ENCODE results near the gene FGF23. TPM values are rescaled to one million over a fixed set of nuclear protein-coding genes. Genes with fewer than 3 reads are reported as not detected.

Gene FGF23
- total and polyA plus RNA-seq, 2 donors (not counting 1 experiment from before 2014, with no cell fraction given), result not detected

- Mint-ChIP-seq H3K4me1 (peaks cover 32% of the 10 kb centered on the region), H3K4me3 (peak overlapping the region; percentile 46), H3K27me3 (no peaks in the 10 kb centered on the region), H3K27ac (no peak overlapping the region), H3K9me3 (ENCODE audit: insufficient read depth) (no peaks in the 10 kb centered on the region)
- DNase-seq, result no peak
- no peak for TF ChIP-seq EZH2 (IDR thresholded peaks at IDR 0.05; ENCODE audit: borderline replicate concordance, insufficient read depth, low read depth, low read length, poor library complexity, severe bottlenecking)
- TF ChIP-seq, protein P1, sequence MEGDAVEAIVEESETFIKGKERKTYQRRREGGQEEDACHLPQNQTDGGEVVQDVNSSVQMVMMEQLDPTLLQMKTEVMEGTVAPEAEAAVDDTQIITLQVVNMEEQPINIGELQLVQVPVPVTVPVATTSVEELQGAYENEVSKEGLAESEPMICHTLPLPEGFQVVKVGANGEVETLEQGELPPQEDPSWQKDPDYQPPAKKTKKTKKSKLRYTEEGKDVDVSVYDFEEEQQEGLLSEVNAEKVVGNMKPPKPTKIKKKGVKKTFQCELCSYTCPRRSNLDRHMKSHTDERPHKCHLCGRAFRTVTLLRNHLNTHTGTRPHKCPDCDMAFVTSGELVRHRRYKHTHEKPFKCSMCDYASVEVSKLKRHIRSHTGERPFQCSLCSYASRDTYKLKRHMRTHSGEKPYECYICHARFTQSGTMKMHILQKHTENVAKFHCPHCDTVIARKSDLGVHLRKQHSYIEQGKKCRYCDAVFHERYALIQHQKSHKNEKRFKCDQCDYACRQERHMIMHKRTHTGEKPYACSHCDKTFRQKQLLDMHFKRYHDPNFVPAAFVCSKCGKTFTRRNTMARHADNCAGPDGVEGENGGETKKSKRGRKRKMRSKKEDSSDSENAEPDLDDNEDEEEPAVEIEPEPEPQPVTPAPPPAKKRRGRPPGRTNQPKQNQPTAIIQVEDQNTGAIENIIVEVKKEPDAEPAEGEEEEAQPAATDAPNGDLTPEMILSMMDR (IDR thresholded peaks at IDR 0.05), result no peak
- 100% methylated on average over 2 of the region's 5 CpGs for WGBS (ENCODE audit: insufficient coverage)
- Histone ChIP-seq H3K9ac (ENCODE audit: low read length) (no peak overlapping the region), H2AFZ (ENCODE audit: insufficient read depth, low read depth, low read length, poor library complexity, severe bottlenecking) (no peak overlapping the region), H3K27me3 (replicated peaks in 1 of 4; ENCODE audit: control extremely low read depth in 1 of 4, control insufficient read depth in 3 of 4, insufficient read depth in 4 of 4, low read length in 3 of 4) (no peaks in the 10 kb centered on the region), H3K4me2 (replicated peaks; ENCODE audit: low read depth, low read length, poor library complexity, severe bottlenecking) (peak overlapping the region; percentile 75), H3K4me3 (ENCODE audit: control extremely low read depth in 1 of 5, extremely low read depth in 1 of 5, insufficient read depth in 1 of 5, low read depth in 2 of 5, low read length in 4 of 5) (no peak overlapping the region), H3K9me3 (ENCODE audit: control extremely low read depth in 1 of 3, control insufficient read depth in 2 of 3, insufficient read depth in 1 of 3, low read length in 2 of 3) (no peaks in the 10 kb centered on the region), H4K20me1 (ENCODE audit: control insufficient read depth, insufficient read depth, low read length, poor library complexity, severe bottlenecking) (no peaks in the 10 kb centered on the region), H3K27ac (ENCODE audit: low read length in 2 of 2) (peak overlapping the region in 1 of 2 donors; percentile 39), H3K4me1 (ENCODE audit: control insufficient read depth in 2 of 2, insufficient read depth in 2 of 2, low read length in 2 of 2) (peaks cover 26 to 30% of the 10 kb centered on the region in 2 donors), H3K79me2 (ENCODE audit: control insufficient read depth, insufficient read depth, low read length) (peaks cover 52% of the 10 kb centered on the region), H3K36me3 (replicated peaks in 1 of 2; ENCODE audit: control extremely low read depth in 1 of 2, control insufficient read depth in 1 of 2, extremely low read depth in 1 of 2, insufficient read depth in 2 of 2, low read length in 1 of 2) (peaks cover 0 to 4% of the 10 kb centered on the region in 2 experiments)
- no peak for ATAC-seq (ENCODE audit: low read depth)
- ChIA-PET POLR2A (no interaction called here), CTCF (interaction anchor here (0.7 to 2.2 kb wide), 4 partner anchors 46 to 437 kb away, joined by 3 to 8 read pairs (median 4); no protein-coding TSS in a partner anchor)
- intact Hi-C loops (cut with micrococcal nuclease), result loop anchor here (5.0 kb wide), 1 partner anchor 1430 kb away; the partner anchor contains the start of gene TULP3
Observed at GRCh38 chr12:4322726-4323125, 56.8 kb downstream of the FGF23 start.

Measured in B cell (primary cell).